H1 (cell line): ENCODE measurements around the gene KCNA2. TPM values are rescaled to one million over a fixed set of nuclear protein-coding genes. Genes with fewer than 3 reads are reported as not detected.

ENCODE experiments used
- CTCF ChIA-PET: fragments of 300-600 bp; sonication (Branson Sonifier 250); formaldehyde crosslinking; loops from one replicate; lab custom pipeline; 2021; ENCODE audit not compliant: partially characterized antibody; lab: Charles Lee
- POLR2A ChIA-PET: fragments of 300-600 bp; sonication (Branson Sonifier 250); formaldehyde crosslinking; loops from one replicate; lab custom pipeline; 2021; ENCODE audit warnings: inconsistent platforms; ENCODE audit not compliant: partially characterized antibody; lab: Charles Lee
- DNase-seq, 2 experiments: peaks; one replicate each; pipeline versions ENCODE4 v3.0.0 to v3.0.0-alpha.2; 2010 to 2022; ENCODE audit warnings: low spot score in 2 of 2, low read depth in 1 of 2, mixed read lengths in 1 of 2
- FAIRE-seq: peaks from 2 replicates; lab custom pipeline; 2011; peaks lifted over from hg19 to GRCh38; lab: Jason Lieb, UNC
- H2AFZ ChIP-seq: 2 replicates; pipeline ENCODE4 v1.8.1; 2012; ENCODE audit warnings: low read length, inconsistent platforms
- H2AK5ac ChIP-seq: 2 replicates; pipeline ENCODE4 v1.6.1; 2013; ENCODE audit warnings: low read depth, low read length
- H2BK120ac ChIP-seq: replicated peaks from 2 replicates; pipeline ENCODE3; 2013; ENCODE audit warnings: low read depth, low read length, inconsistent platforms
- H2BK12ac ChIP-seq: 2 replicates; pipeline ENCODE4 v1.6.1; 2013; ENCODE audit warnings: low read depth, low read length
- H2BK15ac ChIP-seq: 2 replicates; pipeline ENCODE4 v1.6.1; 2013; ENCODE audit warnings: low read length
- H2BK20ac ChIP-seq: 2 replicates; pipeline ENCODE4 v1.6.1; 2013; ENCODE audit warnings: low read length
- H2BK5ac ChIP-seq: 2 replicates; pipeline ENCODE4 v1.6.1; 2013; ENCODE audit warnings: low read depth, low read length
- H3K14ac ChIP-seq: 2 replicates; pipeline ENCODE4 v1.6.1; 2013; ENCODE audit warnings: inconsistent platforms; ENCODE audit not compliant: insufficient read length
- H3K18ac ChIP-seq: 2 replicates; pipeline ENCODE4 v1.6.1; 2013; ENCODE audit warnings: low read length; ENCODE audit errors: extremely low read depth
- H3K23ac ChIP-seq: 2 replicates; pipeline ENCODE4 v1.6.1; 2013; ENCODE audit warnings: inconsistent platforms; ENCODE audit not compliant: insufficient read length
- H3K23me2 ChIP-seq: 2 replicates; pipeline ENCODE4 v1.6.1; 2013; ENCODE audit warnings: low read depth, low read length
- H3K27ac ChIP-seq: 2 replicates; pipeline ENCODE4 v1.6.1; 2011; ENCODE audit warnings: low read depth, low read length, inconsistent platforms
- H3K27me3 ChIP-seq, 4 experiments: replicated peaks in 1 of 4; 1 replicate in 1 of 4; 2 replicates in 3 of 4; pipeline versions ENCODE4 v1.6.1 to v1.8.1; 2011 to 2013; ENCODE audit warnings: low read length in 3 of 4, mild to moderate bottlenecking in 3 of 4, inconsistent platforms in 2 of 4, mixed read lengths in 2 of 4, moderate library complexity in 1 of 4; ENCODE audit not compliant: control insufficient read depth in 3 of 4, insufficient read depth in 3 of 4; ENCODE audit errors: extremely low read depth in 1 of 4
- H3K36me3 ChIP-seq, 4 experiments: 2 replicates each; pipeline versions ENCODE4 v1.6.1 to v1.8.1; 2011 to 2013; ENCODE audit warnings: mild to moderate bottlenecking in 4 of 4, low read length in 3 of 4, moderate library complexity in 2 of 4, control low read depth in 1 of 4, inconsistent platforms in 1 of 4; ENCODE audit not compliant: insufficient read depth in 4 of 4, control insufficient read depth in 2 of 4
- H3K4ac ChIP-seq: replicated peaks from 2 replicates; pipeline ENCODE3; 2013; ENCODE audit warnings: low read length, low read depth, mixed read lengths, inconsistent platforms; ENCODE audit not compliant: insufficient read length
- H3K4me1 ChIP-seq, 4 experiments: replicated peaks in 1 of 4; 1 replicate in 1 of 4; 2 replicates in 3 of 4; pipeline versions ENCODE4 v1.6.1 to v1.8.1; 2011 to 2013; ENCODE audit warnings: low read length in 3 of 4, inconsistent platforms in 2 of 4, mixed read lengths in 1 of 4; ENCODE audit not compliant: insufficient read depth in 4 of 4, control insufficient read depth in 3 of 4
- H3K4me2 ChIP-seq, 2 experiments: 2 replicates each; pipeline versions ENCODE4 v1.6.1 to v1.8.1; 2011 to 2013; ENCODE audit warnings: low read depth in 2 of 2, low read length in 2 of 2, control low read depth in 1 of 2, inconsistent platforms in 1 of 2, mild to moderate bottlenecking in 1 of 2; ENCODE audit not compliant: insufficient read depth in 1 of 2
- H3K4me3 ChIP-seq, 4 experiments: fragments of 200-600, 300-600 bp in 1 of 4; sonication (generic), shearing (Covaris generic), sonication (Bioruptor Twin) in 1 of 4; 2 replicates each; pipeline versions ENCODE4 v1.5.1 to v1.8.1; 2011 to 2016; ENCODE audit warnings: low read length in 4 of 4, low read depth in 3 of 4, control low read depth in 2 of 4, inconsistent platforms in 2 of 4, mild to moderate bottlenecking in 2 of 4, mixed read lengths in 1 of 4, moderate library complexity in 1 of 4; ENCODE audit not compliant: insufficient read depth in 2 of 4; ENCODE audit errors: extremely low read depth in 1 of 4
- H3K56ac ChIP-seq: replicated peaks from 2 replicates; pipeline ENCODE3; 2013; ENCODE audit warnings: low read depth, mild to moderate bottlenecking, mixed read lengths, low read length, inconsistent platforms; ENCODE audit not compliant: insufficient read length
- H3K79me1 ChIP-seq: 2 replicates; pipeline ENCODE4 v1.6.1; 2013; ENCODE audit warnings: low read depth, low read length, control low read depth
- H3K79me2 ChIP-seq, 2 experiments: 2 replicates each; pipeline versions ENCODE4 v1.6.1 to v1.8.1; 2012 to 2013; ENCODE audit warnings: low read length in 2 of 2, mild to moderate bottlenecking in 2 of 2, inconsistent platforms in 1 of 2; ENCODE audit not compliant: insufficient read depth in 2 of 2, control insufficient read depth in 1 of 2
- H3K9ac ChIP-seq, 4 experiments: replicated peaks in 1 of 4; 1 replicate in 1 of 4; 2 replicates in 3 of 4; pipeline versions ENCODE4 v1.6.1 to v1.8.1; 2011 to 2013; ENCODE audit warnings: low read depth in 3 of 4, low read length in 3 of 4, control low read depth in 2 of 4, mild to moderate bottlenecking in 2 of 4, moderate library complexity in 2 of 4, inconsistent platforms in 1 of 4; ENCODE audit errors: extremely low read depth in 1 of 4
- H3K9me3 ChIP-seq, 2 experiments: 2 replicates each; pipeline versions ENCODE4 v1.6.1 to v1.8.1; 2012 to 2013; ENCODE audit warnings: mild to moderate bottlenecking in 2 of 2, moderate library complexity in 2 of 2, control low read depth in 1 of 2, inconsistent platforms in 1 of 2, low read depth in 1 of 2, low read length in 1 of 2, mixed read lengths in 1 of 2; ENCODE audit not compliant: insufficient read depth in 2 of 2
- H4K20me1 ChIP-seq, 2 experiments: replicated peaks in 1 of 2; 2 replicates each; pipeline versions ENCODE3 to v1.8.1; 2011 to 2013; ENCODE audit warnings: inconsistent platforms in 2 of 2, low read length in 2 of 2, mild to moderate bottlenecking in 1 of 2; ENCODE audit not compliant: insufficient read depth in 2 of 2, control insufficient read depth in 1 of 2
- H4K5ac ChIP-seq: 2 replicates; pipeline ENCODE4 v1.6.1; 2013; ENCODE audit warnings: low read length, low read depth, mixed read lengths, inconsistent platforms; ENCODE audit not compliant: insufficient read length
- H4K8ac ChIP-seq: 2 replicates; pipeline ENCODE4 v1.8.0; 2013; ENCODE audit warnings: mild to moderate bottlenecking, moderate library complexity, low read length, inconsistent platforms; ENCODE audit not compliant: insufficient read depth; ENCODE audit errors: extremely low read depth
- H4K91ac ChIP-seq: replicated peaks from 2 replicates; pipeline ENCODE3; 2013; ENCODE audit warnings: low read length, mixed read lengths, inconsistent platforms; ENCODE audit not compliant: insufficient read length
- KDM1A ChIP-seq: fragments of 200-600, 300-600 bp; sonication (generic); IDR thresholded peaks from 2 replicates; pipeline ENCODE4 v1.7.1; 2016; ENCODE audit warnings: mild to moderate bottlenecking, low read length, borderline replicate concordance
- KDM4A ChIP-seq: IDR thresholded peaks from one replicate; pipeline ENCODE4 v1.7.1; 2012; ENCODE audit warnings: low read depth, mild to moderate bottlenecking, moderate library complexity, low read length, inconsistent platforms; ENCODE audit not compliant: severe bottlenecking
- RNF2 ChIP-seq: fragments of 200-900, 300-1000 bp; sonication (generic); IDR thresholded peaks from 2 replicates; pipeline ENCODE4 v1.7.1; 2016; ENCODE audit warnings: borderline replicate concordance, low read depth, mild to moderate bottlenecking, antibody characterized with exemption, low read length; ENCODE audit not compliant: poor library complexity, severe bottlenecking; ENCODE audit errors: missing control alignments
- WGBS, 2 experiments: shearing (Covaris generic) in 1 of 2; methylation state at CpG; one replicate each; pipeline versions ENCODE4 v1.1.6 to v1.1.7; 2013 to 2015; ENCODE audit warnings: low lambda C conversion rate in 2 of 2, mixed read lengths in 2 of 2, inconsistent platforms in 1 of 2, low coverage in 1 of 2, missing lambda C conversion rate in 1 of 2; ENCODE audit not compliant: insufficient replicate concordance in 2 of 2, insufficient coverage in 1 of 2, insufficient read length in 1 of 2; ENCODE audit errors: extremely low coverage in 1 of 2, missing lambda C conversion rate in 1 of 2; 5-methylcytosine and 5-hydroxymethylcytosine counted together
- polyA plus RNA-seq, 7 experiments: library from polyadenylated mRNA; depleted of rRNA in 3 of 7; stranded (reverse) in 5 of 7; unstranded in 2 of 7; fragments of >200 nt in 5 of 7; fragments of 200-250 nt in 2 of 7; gene quantifications; 1 replicate in 5 of 7; 2 replicates in 1 of 7; 4 replicates in 1 of 7; pipeline versions ENCODE4 v1.2.1 to v1.2.3, GENCODE V29; 2011 to 2013; ENCODE audit warnings: missing spikeins in 2 of 7, mixed read lengths in 2 of 7
- total RNA-seq: library from RNA; stranded (reverse); fragmentation: NEBNext Ultra II Directional; extraction: Animal tissue kit (Norgen Biotek cat#: 25700); gene quantifications from 2 replicates; pipeline ENCODE4 v1.2.1, GENCODE V29; 2021

The KCNA2 gene
- total and polyA plus RNA-seq, 2 of the 8 experiments (the other 6 are each of a cell fraction or from before 2014, with no cell fraction given), result 0.26 to 0.78 TPM

- TF ChIP-seq RNF2, result no peak
- TF ChIP-seq KDM1A, result no peak
- no peak for TF ChIP-seq KDM4A
- Histone ChIP-seq H4K8ac (no peak overlapping the region), H4K91ac (no peak overlapping the region), H3K27ac (no peak overlapping the region), H3K18ac (no peak overlapping the region), H3K9me3 (no peaks in the 10 kb centered on the region), H3K4ac (no peak overlapping the region), H3K14ac (no peak overlapping the region), H2BK120ac (no peak overlapping the region), H4K5ac (no peak overlapping the region), H3K4me3 (no peak overlapping the region), H2BK12ac (no peak overlapping the region), H3K4me1 (peaks cover 0 to 2% (median 0%) of the 10 kb centered on the region in 4 experiments; a peak in 1 of 7 replicates), H3K27me3 (peaks cover 0 to 12% (median 2%) of the 10 kb centered on the region in 4 experiments; a peak in 3 of 7 replicates), H2BK15ac (no peak overlapping the region), H3K79me2 (no peaks in the 10 kb centered on the region), H3K9ac (no peak overlapping the region), H4K20me1 (peaks cover 0 to 2% of the 10 kb centered on the region in 2 experiments), H2BK20ac (no peak overlapping the region), H3K79me1 (no peaks in the 10 kb centered on the region), H3K56ac (no peak overlapping the region), H3K4me2 (no peak overlapping the region), H2AFZ (no peak overlapping the region), H3K36me3 (no peaks in the 10 kb centered on the region), H2AK5ac (no peak overlapping the region), H2BK5ac (no peak overlapping the region), H3K23me2 (no peaks in the 10 kb centered on the region), H3K23ac (no peak overlapping the region)
- no peak for FAIRE-seq
- CTCF ChIA-PET, result interaction anchor here (1.0 to 1.6 kb wide), 2 partner anchors 10 kb away, joined by 3 read pairs; partner anchors contain the start of gene KCNA2
- no peak for DNase-seq
- WGBS, 2 experiments, result 97% methylated on average over 2 of the region's 2 CpGs; no CpG with 5 or more reads in 1 of the 2 experiments
- POLR2A ChIA-PET, result no interaction called here
Measured at GRCh38 chr1:110596312-110596711, 9.8 kb downstream of the KCNA2 start.
